Ammon's horn (tissue), 1 donor: Measurements from ENCODE around the gene LBHD2.

Source experiments
- DNase-seq: peaks from one replicate; pipeline ENCODE4 v3.0.0-alpha.2; 2016; ENCODE audit warnings: low spot score

LBHD2 gene

DNA sequence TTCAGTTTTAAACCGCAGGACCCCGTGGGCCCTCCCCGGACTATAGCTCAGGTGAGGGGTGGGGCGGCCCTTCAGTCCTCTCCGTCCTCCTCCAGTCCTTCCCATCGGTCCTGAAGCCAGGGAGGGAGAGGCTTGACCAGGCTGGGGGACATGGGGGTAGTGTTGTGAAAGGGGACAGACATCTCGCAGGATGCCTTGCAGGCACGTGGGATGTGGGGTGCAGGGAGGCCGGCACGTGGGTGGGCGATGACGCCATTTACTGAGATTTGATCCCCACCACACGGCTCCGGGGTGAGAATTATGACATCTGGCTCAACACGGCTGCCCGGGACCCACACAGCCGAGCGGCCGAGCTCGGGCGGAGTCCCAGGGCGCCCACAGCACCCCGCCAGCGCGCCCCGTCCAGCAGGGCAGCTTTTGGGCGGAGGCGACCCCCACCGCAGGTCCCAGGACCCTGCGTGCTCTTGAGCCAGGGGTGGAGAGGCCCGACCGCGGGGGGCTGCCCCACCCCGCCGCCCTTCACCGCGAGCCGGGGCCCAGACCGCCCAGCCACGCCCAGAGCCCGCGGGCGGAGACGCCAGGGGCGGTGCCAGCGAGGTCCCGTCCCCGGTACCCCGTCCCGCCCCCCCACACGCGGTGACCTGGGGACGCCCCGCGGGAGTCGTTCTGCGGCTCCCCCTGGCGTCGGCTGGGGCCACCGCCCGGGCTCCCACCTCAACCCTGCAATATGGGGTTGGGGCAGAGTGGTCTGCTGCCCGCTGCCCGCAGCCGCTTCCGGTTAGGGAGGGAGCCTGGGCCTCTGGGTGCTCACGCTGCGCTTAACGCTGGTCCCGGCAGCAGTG, 7.3 kb downstream of the LBHD2 start:
- DNase-seq = no peak

DNA sequence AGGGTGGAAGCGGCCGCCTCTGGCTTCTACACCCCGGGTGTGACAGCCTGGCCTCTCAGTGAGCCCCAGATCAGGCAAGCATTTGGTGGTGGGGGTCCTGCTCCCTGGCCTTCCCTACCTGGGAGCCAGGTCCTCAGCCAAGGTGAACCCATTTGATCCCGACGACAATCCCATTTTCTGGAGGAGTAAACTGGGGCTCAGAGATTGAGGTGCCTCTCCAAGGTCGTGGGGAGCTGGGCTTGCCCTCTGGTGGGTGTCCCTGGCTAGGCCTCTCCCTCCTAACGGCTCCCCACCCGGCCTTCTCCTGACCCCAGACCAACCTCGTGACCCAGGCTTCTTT, 7.8 kb downstream of the LBHD2 start:
- no peak for DNase-seq

DNA sequence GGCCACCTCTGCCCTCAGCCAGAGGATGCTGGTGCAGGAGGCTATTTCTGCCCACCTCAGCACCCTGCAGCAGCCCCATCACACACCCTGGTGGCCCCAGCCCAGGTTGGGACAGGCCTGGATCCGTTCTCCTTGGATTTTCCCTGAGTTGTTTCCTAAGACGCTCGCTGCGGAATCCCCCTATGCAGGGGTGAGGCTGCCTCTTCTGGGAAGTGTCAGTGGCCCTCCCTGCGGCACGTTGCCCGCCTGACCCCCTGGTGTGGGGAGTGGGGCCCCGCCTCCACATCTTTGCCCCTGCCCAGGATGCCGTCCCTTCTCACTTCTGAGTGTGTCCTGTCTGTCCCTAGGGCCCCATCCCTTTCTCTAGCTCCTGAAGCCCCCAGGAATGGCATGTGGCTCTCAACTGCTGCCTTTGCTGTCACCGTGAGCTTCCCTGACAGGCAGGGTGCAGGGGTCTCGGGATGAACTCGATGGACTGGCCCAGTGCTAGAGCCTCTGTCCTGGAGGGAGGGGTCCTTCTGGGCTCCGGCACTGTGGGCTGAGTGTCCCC, 9.9 kb downstream of the LBHD2 start:
- no peak for DNase-seq

DNA sequence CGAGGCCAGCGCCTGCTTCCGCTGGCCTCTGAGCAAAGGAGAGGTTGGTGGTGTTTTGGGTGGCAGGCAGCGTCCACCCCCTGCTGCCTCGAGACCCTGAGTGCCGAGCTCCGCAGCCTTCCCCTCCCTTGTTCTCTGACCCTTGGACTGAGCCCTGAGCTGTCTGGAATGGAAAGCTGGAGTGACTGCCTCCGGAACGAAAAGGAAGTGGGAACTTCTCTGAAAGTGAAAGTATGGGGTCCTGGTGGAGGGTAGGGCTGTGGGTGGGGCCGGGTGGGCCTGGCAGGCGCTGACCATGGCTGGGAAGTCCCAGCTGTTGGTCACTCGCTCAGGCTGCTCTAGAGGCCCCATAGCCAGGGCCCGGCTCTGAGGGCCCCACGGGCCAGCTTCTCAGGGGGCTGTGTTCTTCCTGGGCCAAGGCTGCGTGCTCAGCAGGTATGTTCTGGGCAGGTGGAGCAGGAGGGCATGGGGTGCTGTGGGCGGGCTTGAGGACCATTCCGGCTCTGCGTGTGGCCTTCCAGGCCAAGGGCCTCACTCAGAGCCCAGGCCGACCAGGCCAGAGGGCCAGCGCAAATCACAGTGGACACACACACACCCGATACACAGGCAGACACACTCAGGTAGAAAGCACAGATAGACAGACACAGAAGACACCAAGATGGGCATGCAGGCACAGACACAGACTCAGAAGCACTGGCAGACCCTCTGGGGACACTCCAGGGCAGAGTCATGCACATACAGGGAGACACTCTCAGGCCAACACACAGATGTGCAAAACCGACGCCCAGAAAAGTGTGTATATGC, 10.6 kb downstream of the LBHD2 start, which contains the start of gene EXOC3L4:
Gene EXOC3L4, plus strand, starts transcription at position 320 of the 804 bp plus-strand sequence. CDS start 5,495 bp downstream, outside the sequence.
- no peak for DNase-seq

DNA sequence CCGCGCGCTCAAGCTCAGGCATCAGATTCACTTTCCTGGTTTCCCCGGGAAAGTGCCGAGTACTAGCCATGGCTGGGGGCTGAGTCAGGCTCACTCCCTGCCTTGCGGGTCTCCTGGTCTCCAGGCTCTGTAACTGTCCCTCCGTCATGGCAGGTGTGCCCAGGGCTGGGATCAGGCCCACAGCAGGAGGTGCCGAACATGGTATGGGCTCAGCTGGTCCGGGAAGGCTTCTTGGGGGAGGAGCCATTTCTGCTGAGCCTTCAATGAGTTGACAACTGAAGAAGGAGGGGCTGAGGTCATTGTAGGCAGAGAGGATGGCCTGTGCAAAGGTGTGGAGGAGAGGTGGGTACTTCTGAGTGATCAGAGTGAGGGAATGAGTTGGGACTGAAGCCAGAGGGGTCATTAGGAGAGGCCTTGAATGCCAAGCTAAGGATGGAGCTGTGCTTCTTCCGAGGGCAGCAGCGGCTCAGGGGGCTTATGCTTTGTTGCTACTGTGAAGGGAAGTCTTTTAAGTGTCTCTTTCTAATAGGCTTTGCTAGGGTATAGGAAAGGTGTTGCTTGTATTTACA, 11.3 kb downstream of the LBHD2 start:
- DNase-seq = no peak

DNA sequence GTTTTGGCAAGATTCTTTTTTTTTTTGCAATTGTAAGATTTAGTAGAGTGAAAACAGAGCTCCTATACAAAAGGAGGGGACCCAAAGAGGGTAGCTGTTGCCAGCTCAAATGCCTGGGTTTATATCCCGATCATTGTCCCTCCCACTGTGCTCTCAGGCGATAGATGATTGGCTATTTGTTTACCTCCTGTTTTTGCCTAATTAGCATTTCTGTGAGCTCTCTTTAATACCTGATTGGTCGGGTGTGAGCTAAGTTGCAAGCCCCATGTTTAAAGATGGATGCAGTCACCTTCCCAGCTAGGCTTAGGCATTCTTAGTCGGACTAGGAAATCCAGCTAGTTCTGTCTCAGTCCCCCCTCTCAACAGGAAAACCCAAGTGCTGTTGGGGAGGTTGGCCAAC, 12.4 kb downstream of the LBHD2 start:
- DNase-seq = no peak

DNA sequence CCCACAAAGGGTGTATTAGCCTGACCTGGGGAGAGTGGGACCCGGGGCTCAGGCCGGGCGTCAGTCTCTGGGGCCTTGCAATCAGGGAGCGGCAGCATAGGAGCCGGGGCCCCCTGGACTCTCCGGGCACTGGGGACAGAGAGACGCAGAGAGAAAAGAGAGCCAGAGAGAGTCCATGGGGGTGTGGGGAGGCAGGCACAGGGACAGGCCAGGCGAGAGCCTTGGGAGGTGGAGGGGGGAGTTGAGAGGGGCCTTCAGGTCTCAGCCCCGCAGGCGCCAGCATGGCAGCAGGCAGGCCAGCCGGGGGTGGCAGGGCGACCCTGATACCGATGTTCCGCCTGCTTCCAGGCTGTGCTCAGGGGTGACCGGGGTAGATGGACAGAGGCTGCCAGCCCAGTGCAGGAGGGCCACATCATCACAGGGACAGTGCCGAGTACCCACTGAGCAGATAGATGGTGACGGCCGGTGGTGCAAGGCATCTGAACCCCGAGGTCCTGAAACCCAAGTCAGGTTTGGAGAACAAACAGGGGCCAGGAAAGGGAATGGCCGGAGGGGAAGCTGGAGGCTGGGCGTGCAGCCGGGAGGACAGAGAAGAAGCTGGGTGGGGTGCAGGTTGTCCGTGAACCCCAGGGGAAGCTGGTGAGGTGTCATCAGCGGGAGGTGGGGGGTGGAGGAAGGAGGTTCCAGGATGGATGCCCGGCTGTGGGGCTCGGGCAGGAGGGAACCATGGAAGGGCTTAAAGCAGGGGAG, 13.4 kb downstream of the LBHD2 start:
- no peak for DNase-seq

DNA sequence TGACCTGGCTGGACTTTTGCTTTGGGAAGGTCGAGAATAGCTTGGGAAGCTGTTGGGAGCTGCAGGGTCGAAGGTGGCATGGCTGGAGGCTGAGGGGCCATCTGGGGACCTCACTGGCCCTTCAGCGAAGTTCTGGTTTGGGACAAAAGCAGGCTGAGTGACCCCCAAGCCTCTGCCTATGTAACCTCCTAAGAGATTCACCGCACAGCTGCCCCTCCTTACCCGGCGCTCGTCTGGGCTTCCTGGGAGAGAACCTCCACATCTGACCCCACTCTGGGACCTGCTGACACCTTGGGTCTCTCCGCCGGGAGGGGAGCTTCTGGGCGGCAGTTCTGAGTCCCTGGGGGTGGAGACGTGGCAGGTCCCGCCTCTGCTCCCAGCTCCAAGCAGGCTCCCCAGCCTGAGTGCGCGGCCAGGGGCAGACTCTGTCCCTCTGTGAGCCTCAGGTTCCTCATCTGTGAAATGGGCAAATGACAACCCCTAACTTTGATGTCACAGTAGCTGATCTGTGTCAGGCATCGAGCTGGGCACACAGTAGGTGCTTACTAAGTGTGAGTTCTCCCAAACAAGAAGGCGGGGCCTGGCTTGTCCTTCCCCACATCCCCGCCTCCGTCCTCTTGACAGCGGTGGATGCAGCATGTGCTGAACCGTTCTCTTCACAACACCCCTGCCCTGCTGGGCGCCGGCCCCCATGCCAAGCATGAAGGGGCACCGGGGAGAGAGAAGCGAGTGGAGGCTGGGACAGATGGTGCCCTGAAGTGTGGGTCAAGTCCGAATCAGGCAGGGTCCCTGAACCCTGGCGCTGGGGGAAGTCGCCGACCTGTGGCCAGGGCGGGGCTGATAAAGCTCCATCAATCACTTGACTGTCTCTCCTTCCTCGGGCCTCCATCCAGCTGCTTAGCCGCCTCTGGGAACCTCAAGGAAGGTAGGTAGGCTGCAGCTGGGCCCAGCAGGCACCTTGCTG, 14.3 kb downstream of the LBHD2 start:
- DNase-seq = no peak

DNA sequence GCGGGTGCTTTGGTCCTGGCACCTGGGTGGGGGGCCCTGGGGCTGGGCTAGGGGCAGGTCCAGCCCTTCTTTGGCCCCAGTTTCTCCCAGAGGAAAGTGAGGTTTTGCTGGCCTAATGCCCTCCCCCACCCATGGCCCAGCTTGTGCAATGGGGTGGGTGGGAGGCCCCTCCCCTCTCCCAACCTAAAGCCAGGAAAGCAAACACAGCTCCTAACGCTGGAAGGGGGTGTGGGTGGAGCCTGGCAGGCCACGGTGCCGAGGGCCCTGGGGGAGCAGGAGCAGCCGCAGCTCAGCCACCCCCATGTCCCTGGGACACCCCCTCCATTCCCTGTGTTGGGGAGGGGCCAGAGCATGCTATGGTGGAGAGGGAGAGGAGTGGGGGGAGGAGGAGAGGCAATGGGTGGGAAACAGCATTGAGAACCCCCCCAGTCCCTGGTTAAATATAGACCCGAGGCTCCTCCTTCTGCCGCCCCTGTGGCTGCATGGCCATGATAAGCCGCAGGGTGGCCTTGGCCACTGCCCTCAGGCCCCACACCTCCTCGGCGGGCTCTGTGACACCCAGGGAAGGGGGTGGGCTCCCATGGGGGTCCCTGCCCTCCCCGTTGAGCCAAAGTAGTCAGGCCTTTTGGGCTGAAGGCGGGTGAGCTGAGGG, 15.2 kb downstream of the LBHD2 start:
- no peak for DNase-seq

DNA sequence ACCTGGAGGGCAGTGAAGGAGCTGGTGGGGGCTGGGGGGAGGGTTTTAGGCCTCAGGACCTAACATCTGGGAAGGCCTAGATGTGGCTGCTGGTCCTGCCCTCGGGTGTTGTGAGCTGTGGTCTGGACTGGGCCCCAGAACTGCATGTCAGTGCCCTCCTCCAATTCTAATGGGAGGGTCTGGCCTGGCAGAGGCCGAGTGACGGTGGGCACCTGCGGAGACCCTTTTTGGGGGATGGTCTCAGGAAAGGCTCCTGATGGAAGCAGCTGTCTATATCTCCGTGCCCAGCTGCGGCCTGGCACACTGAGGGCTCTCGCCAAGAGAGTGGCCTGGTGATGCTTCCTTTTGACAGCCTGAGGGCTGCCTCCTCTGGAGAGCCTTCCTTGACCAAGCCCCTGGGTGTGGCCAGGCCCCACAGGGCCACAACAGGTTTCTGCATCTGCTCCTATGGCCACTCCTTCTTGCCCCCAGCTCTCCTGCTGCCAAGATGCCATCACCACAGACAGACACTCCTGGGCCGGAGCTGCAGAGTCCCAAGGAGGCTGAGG, 15.8 kb downstream of the LBHD2 start:
- DNase-seq = no peak

DNA sequence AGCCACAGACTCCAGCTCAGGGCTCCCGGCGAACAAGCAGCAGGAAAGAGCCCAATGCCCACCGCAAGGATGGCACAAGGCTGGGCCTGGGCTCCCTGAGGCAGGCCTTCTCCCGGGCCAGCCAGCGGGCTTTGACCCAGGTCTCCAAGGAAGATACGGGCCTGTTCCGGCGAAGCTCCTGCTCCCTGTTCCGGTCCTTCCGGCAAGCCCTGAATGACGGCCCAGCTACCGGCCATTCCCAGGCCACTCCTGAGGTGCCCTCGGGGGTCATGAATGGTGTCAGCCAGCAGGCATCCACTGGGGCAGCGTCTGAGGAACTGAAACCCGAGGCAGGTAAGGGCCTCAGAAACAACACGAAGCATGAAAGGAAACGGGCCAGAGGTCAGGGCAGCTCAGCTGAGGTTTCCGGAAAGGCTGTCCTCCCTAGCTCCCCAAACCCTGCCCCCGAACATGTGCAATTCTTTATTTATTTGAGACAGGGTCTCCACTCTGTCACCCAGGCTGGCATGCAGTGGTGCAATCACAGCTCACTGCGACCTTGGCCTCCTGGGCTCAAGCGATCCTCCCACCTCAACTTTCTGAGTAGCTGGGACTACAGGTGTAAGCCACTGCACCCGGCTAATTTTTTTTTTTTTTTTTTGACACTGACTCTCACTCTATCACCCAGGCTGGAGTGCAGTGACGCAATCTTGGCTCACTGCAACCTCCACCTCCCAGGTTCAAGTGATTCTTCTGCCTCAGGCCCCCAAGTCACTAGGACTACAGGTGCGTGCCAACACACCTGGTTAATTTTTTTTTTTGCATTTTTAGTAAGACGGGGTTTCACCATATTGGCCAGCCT, 16.5 kb downstream of the LBHD2 start:
- no peak for DNase-seq

DNA sequence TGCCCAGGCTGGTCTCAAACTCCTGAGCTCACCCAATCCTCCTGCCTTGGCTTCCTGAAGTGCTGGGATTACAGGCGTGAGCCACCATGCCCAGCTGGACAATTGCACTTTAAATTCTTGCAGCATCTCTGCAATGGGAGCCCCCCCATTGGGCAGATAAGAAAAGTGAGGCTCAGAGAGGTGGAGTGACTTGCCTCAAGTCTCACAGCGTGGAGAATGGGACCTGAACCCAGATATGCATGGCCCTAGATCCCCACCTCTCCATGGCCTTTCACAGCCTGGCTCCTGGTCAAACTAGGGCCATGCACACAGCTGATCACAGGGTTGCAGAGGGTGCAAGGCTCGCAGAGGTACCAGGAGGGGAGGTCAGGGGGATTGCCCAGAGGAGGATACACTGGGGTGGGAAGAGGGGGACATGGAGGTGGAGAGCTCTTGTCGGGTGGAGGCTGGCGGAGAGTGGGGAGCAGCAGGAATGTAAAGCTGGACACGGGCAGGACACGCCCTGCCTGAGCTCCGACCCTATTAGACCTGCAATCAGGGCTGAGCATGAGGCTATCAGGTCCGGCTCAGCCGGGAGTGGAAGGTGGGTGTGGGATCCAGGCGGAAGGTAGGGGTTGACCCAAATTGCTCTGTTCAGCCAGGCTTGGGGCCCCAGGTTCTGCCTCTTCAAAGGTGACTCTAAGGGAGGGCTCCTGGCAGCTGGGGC, 17.4 kb downstream of the LBHD2 start:
- DNase-seq = no peak

DNA sequence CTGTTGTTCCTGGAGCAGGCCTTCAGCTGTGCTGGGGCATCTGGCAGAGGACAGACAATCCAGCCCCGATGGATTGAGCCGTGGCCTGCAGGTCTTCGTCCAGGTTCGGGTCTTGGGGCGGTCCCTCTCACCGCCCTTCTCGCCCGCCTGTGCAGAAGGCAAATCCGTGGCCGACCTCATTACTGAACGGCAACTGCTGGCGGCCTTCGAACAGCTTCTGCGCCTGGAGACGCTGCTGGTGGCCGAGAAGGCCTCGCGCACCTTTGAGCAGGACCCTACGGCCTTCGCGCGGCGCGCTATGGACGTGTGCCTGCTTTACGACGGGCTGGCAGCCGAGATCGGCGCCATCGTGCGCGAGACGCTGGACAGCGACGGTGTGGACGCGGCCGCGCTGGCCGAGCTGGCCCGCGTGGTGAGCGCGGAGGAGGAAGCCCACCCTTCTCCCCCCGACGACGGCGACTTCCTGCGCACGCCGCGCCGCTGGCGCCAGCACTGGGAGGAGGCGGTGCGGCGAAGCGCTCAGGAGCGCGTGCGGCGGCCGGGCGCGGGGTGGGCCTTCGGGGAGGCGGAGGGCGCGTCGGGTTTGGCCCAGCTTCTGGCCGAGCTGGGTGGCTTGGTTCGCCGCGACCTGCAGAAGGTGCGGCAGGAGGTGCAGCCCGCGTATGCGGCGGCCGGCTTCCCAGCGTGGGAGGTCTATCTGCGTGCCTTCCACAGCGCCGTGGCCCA, 18.1 kb downstream of the LBHD2 start:
- DNase-seq = no peak

DNA sequence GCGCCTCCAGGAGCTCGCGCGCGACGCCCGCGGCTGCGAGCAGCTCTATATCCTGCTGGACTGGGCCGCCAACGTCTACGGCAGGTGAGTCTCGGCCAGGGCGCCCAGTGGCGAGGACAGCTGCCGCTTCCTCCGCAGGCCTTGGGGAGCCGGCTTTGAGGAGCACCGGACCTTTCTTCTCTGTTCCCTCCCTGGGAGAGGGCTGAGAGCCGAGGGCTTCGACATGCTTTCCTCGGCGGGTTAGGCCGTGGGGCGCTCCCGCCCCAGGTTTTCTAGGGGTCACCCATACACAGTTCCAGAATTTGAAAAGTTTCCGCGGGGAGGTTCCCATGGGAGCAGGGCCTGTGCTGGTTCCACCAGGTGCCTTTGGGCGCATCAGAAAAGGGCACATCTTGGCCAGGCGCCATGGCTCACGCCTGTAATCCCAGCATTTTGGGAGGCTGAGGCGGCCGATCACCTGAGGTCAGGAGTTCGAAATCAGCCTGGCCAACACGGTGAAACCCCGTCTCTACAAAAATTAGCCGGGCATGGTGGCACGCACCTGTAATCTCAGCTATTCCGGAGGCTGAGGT, 18.8 kb downstream of the LBHD2 start:
- DNase-seq = no peak

DNA sequence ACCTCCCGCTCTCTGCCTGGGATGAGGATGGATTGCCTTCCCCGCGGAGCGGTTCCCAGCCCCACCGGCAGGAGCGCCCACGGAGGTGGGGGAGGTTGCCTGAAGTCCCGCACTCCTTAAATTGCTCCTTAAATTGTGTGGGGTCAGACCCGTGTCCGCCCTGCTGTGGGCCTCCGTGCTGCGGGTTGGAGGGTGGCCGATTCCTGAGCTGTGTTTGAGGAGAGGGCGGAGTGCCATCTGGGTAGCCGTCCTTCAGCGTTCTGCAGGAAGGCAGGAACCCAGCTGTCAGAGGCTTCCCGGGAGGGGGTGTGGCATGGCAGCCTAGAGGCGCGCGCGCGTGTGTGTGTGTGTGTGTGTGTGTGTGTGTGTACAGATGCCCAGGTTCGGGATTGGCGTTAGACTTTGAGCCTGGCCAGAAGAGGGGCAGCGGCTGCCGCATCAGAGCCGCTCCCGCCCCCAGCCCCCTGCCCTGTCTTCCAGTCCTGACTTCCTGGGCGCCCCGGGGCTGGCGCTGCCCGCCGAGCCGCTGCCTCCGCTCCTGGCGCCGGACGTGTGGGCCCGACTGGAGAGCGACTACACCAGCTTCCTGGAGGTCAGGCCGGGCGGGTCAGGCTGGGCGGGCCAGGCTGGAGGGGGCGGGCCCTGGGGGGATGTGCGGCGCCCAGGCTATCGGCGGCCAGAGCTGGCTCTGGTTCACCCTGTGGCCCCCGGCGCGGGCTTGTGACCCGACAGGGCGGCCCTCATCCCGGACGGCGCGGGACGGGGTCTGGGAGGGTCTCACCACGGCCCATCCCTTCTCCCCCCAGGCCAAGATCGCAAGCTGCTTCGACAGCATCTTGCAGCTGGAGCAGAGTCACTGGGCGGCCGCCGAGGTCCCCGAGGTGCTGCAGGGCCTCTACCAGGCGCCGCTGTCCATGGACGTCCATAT, 19.7 kb downstream of the LBHD2 start:
- DNase-seq = no peak

DNA sequence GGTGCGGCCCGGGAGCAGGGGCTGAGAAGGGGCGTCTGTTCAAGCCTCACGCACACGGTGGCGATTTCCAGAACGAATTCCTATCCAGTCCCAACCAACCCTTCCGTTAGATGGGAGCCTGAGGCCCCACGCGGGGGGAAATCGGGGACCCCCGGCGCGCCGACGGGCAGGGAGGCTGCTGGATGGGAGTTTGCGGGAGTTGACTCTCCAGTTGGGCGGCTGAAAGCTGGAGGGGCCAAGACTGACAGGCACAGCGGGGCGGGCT, 20.3 kb downstream of the LBHD2 start:
- no peak for DNase-seq
